Calu3 (cell line): ENCODE measurements around the gene ARMC5. TPM values are rescaled to one million over a fixed set of nuclear protein-coding genes. Genes with fewer than 3 reads are reported as not detected.

Experiments used
- BruUV-seq: library from RNA; stranded (reverse); fragments of 400-500 nt; replicated peaks from 2 replicates; lab custom pipeline; 2021; lab: Mats Ljungman, UMichigan
- CTCF ChIA-PET: fragments of 300-600 bp; sonication (Branson Sonifier 250); formaldehyde crosslinking; loops from one replicate; lab custom pipeline; 2022; ENCODE audit warnings: antibody characterized with exemption; lab: Charles Lee
- DNase-seq: peaks from one replicate; pipeline ENCODE4 v3.0.0; 2022
- H3K27ac Mint-ChIP-seq: one replicate; pipeline ENCODE4 v1.8.0; 2022; ENCODE audit warnings: mixed read lengths; ENCODE audit not compliant: unreplicated experiment
- H3K27me3 Mint-ChIP-seq: one replicate; pipeline ENCODE4 v1.8.0; 2022; ENCODE audit warnings: mixed read lengths; ENCODE audit not compliant: unreplicated experiment
- H3K36me3 Mint-ChIP-seq: one replicate; pipeline ENCODE4 v1.8.0; 2022; ENCODE audit warnings: mild to moderate bottlenecking, moderate library complexity, mixed read lengths; ENCODE audit not compliant: insufficient read depth, unreplicated experiment
- H3K4me1 Mint-ChIP-seq: one replicate; pipeline ENCODE4 v1.8.0; 2022; ENCODE audit warnings: mild to moderate bottlenecking, low read depth, mixed read lengths; ENCODE audit not compliant: unreplicated experiment
- H3K4me3 Mint-ChIP-seq: one replicate; pipeline ENCODE4 v1.8.0; 2022; ENCODE audit warnings: mild to moderate bottlenecking, low read depth, moderate library complexity, mixed read lengths; ENCODE audit not compliant: unreplicated experiment
- H3K9me3 Mint-ChIP-seq: one replicate; pipeline ENCODE4 v1.8.0; 2022; ENCODE audit warnings: low read depth, mixed read lengths; ENCODE audit not compliant: unreplicated experiment
- intact Hi-C: fragments of 100-400 bp; cut with micrococcal nuclease; formaldehyde crosslinking; loops from one replicate; pipeline ENCODE4 v1.10.0; 2022; ENCODE audit not compliant: unreplicated experiment
- total RNA-seq: library from RNA; stranded (reverse); gene quantifications from 2 replicates; pipeline ENCODE4 v1.2.3, GENCODE V29; 2022
- TF ChIP-seq, protein P1 (sequence below): fragments of 200-600 bp; IDR thresholded peaks from one replicate; pipeline ENCODE4 v1.8.0; 2022; ENCODE audit warnings: antibody characterized with exemption; ENCODE audit not compliant: unreplicated experiment

ARMC5 gene
- total RNA-seq, 1 experiment from 2014 or later: 13.6 TPM

DNA sequence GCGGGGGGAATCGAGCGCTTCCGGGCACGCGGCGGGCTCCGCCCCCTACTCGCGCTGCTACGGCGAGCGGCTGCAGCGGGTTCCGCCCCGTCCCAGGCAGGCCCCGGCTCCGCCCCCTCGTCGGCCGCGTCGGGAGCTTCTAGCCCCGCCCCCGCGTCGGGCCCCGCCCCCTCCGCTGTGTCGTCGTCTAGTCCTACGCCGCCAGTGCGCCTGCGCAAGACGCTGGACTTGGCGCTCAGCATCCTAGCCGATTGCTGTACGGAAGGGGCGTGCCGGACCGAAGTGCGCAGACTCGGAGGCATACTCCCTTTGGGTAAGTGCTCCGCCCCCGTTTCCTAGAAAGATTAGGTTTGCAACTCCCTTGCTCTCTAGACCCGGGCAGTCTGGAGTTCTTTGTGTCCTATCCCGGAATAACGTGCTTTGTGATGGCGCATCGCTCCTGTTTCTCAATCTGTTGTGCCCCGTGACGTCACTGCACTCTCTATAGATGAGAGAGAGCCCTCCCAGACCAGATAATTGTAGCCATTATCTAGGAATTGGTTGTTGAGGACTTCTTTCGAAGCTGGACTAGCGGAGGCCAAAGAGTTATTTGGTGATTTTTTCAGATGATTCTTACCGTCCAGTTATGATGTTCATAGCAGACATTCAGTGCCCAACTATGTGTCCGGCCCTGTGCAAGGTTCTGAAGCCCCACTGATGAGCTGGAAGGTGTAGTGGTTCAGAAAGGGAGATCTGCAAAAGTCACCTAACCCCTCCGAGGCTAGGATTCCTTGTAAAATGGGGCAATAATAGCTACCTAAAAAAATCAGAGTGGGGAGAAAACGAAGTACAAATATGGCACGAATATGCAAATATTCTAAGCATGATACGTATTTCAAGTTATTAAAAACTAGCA, 633 bp downstream of the ARMC5 start:
- intact Hi-C loops: loop anchor here (2.0 to 10.0 kb wide), 3 partner anchors 17 to 235 kb away; partner anchors contain the start of gene RUSF1
- no TSS peak for BruUV-seq
- peak; percentile 100 for DNase-seq
- H3K27ac Mint-ChIP-seq: peak overlapping the region; percentile 93
- no peaks in the 10 kb centered on the region for H3K9me3 Mint-ChIP-seq
- H3K36me3 Mint-ChIP-seq: peaks cover 49% of the 10 kb centered on the region
- peak overlapping the region; percentile 86 for H3K4me3 Mint-ChIP-seq
- CTCF ChIA-PET: interaction anchor here (0.8 to 3.6 kb wide), 13 partner anchors 12 to 474 kb away, joined by 3 to 24 read pairs (median 3); partner anchors contain the start of genes HSD3B7, RUSF1, TGFB1I1 and ZNF267
- TF ChIP-seq, protein P1, sequence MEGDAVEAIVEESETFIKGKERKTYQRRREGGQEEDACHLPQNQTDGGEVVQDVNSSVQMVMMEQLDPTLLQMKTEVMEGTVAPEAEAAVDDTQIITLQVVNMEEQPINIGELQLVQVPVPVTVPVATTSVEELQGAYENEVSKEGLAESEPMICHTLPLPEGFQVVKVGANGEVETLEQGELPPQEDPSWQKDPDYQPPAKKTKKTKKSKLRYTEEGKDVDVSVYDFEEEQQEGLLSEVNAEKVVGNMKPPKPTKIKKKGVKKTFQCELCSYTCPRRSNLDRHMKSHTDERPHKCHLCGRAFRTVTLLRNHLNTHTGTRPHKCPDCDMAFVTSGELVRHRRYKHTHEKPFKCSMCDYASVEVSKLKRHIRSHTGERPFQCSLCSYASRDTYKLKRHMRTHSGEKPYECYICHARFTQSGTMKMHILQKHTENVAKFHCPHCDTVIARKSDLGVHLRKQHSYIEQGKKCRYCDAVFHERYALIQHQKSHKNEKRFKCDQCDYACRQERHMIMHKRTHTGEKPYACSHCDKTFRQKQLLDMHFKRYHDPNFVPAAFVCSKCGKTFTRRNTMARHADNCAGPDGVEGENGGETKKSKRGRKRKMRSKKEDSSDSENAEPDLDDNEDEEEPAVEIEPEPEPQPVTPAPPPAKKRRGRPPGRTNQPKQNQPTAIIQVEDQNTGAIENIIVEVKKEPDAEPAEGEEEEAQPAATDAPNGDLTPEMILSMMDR: no peak
- H3K4me1 Mint-ChIP-seq: peaks cover 18% of the 10 kb centered on the region
- H3K27me3 Mint-ChIP-seq: no peaks in the 10 kb centered on the region

DNA sequence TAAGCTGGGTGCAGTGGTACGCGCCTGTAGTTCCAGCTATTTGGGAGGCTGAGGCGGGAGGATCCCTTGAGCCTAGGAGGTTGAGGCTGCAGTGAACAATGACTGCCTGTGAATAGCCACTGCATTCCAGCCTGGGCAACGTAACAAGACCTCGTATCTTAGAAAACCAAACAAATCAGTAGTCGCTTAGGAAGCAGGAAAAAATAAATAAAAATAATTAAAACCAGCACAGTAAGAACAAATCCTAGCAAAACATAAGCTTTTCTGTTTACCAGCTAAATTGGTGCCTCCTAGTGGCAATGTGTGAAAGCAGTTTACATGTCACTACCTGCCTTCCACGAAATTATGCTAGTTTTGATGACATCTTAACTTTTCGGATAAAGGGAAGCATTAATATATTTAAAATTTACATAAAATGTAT, 1.3 kb downstream of the ARMC5 start:
- H3K27me3 Mint-ChIP-seq: no peaks in the 10 kb centered on the region
- no peak for DNase-seq
- peak overlapping the region; percentile 93 for H3K27ac Mint-ChIP-seq
- intact Hi-C loops: loop anchor here (2.0 kb wide), 1 partner anchor 16 kb away; no protein-coding TSS in a partner anchor
- peaks cover 49% of the 10 kb centered on the region for H3K36me3 Mint-ChIP-seq
- BruUV-seq: TSS peak; percentile 69
- CTCF ChIA-PET: interaction anchor here (0.5 to 3.6 kb wide), 9 partner anchors 10 to 475 kb away, joined by 3 to 24 read pairs (median 4); partner anchors contain the start of genes HSD3B7, RUSF1, TGFB1I1 and ZNF267
- H3K4me3 Mint-ChIP-seq: peak overlapping the region; percentile 86
- TF ChIP-seq, protein P1: peak; percentile 66
- H3K9me3 Mint-ChIP-seq: no peaks in the 10 kb centered on the region
- peaks cover 18% of the 10 kb centered on the region for H3K4me1 Mint-ChIP-seq

DNA sequence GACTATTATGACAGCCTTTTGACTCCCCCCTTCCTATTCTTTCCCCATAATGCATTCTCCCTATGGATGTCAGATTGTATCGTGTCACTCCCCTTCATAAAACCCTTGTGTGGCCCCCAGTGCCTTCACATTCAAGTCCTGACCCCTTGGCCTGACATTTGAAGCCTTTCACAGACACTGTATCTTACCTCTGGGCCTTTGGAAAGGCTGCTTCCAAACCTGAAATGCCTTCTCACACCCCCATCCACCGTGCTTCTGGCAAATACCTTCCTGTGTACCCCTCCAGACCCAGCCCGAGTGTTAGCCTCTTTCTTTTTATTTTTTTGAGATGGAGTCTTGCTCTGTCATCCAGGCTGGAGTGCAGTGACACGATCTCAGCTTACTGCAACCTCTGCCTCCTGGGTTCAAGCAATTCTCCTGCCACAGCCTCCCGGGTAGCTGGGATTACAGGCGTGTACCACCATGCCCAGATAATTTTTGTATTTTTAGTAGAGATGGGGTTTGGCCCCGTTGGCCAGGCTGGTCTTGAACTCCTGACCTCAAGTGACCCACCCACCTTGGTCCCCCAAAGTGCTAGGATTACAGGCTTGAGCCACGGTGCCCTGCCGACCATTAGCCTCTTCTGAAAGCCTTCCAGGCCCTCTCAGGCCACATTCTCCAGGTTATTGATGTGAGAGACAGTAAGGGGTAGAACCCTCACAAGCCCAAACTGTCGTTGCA, 2.1 kb downstream of the ARMC5 start:
- Mint-ChIP-seq H3K36me3 (peaks cover 48% of the 10 kb centered on the region), H3K27ac (peak overlapping the region; percentile 2), H3K27me3 (no peaks in the 10 kb centered on the region), H3K9me3 (no peaks in the 10 kb centered on the region), H3K4me1 (peaks cover 18% of the 10 kb centered on the region), H3K4me3 (no peak overlapping the region)
- DNase-seq: no peak
- intact Hi-C loops: loop anchor here (2.0 kb wide), 1 partner anchor 15 kb away; no protein-coding TSS in a partner anchor
- TF ChIP-seq, protein P1: no peak
- no TSS peak for BruUV-seq
- CTCF ChIA-PET: interaction anchor here (0.5 to 3.6 kb wide), 8 partner anchors 10 to 476 kb away, joined by 3 to 24 read pairs (median 4); partner anchors contain the start of genes HSD3B7, RUSF1, TGFB1I1 and ZNF843
